ENCODE data around the gene PPP1R7.

Gene PPP1R7

DNA sequence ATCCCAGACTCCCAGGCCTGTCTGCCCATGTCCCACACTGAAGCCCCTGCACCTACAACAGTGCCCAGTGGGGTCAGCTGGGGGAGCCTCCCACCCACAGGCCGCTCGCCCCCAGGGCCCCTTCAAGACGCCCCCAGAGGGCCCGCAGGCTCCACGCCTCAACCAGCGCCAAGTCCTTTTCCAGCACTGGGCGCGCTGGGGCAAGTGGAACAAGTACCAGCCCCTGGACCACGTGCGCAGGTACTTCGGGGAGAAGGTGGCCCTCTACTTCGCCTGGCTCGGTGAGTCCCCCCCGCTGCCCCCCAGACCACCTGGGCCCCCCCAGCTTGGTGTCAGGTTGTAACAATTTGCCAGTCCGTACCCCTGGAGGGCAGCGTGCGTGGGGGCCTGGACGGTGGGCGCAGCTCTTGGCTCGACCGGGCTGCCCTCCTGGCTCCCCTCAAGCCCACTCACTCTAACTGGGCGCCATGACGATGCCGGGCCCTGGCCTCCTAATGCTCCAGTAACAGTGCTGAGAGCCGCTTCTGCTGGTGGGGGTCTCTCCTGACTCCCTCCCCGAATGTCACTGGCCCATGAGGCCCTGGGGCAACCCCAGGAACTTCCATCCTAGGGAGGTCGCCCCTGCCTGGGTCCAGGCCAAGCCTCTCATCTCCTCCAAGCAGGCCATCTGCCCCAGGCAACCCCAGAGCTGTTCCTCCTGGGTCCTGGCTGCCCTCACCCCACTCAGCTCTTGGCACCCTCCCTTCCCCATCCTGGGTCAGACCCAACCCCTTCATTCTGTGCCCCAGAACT, 53.1 kb downstream of the PPP1R7 start:
- in situ Hi-C loops (cut with HindIII; ENCODE audit: low pct_ligation_motif_present, low sequenced_read_pairs), result no loop called here

DNA sequence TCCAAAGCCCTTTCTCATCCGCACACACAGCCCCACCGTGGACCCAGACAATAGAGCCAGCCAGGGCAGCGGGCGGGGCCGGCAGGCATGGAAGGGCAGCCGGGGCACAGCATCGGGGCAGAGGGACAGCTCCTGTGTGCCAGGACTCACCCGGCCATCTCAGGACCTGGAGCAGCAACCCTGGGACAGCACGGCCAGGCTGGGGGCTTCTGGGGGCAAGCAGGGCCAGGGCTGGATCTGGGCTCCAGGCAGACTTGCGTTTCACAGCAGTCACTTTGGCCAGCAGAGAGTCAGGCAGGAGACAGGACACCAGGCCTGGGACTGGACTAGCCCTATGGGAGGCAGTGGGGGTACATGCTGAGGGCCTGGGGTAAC, 53.7 kb downstream of the PPP1R7 start:
- no peak for DNase-seq
- TF ChIP-seq, protein P1, sequence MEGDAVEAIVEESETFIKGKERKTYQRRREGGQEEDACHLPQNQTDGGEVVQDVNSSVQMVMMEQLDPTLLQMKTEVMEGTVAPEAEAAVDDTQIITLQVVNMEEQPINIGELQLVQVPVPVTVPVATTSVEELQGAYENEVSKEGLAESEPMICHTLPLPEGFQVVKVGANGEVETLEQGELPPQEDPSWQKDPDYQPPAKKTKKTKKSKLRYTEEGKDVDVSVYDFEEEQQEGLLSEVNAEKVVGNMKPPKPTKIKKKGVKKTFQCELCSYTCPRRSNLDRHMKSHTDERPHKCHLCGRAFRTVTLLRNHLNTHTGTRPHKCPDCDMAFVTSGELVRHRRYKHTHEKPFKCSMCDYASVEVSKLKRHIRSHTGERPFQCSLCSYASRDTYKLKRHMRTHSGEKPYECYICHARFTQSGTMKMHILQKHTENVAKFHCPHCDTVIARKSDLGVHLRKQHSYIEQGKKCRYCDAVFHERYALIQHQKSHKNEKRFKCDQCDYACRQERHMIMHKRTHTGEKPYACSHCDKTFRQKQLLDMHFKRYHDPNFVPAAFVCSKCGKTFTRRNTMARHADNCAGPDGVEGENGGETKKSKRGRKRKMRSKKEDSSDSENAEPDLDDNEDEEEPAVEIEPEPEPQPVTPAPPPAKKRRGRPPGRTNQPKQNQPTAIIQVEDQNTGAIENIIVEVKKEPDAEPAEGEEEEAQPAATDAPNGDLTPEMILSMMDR (IDR thresholded peaks at IDR 0.05; ENCODE audit: low read depth, low read length, missing control alignments), result no peak
- H3K4me3 ChIP-seq (ENCODE audit: low read depth, low read length), result no peak overlapping the region
- in situ Hi-C loops (cut with HindIII; ENCODE audit: low pct_ligation_motif_present, low sequenced_read_pairs), result no loop called here
- no peaks in the 10 kb centered on the region for H3K27me3 ChIP-seq (replicated peaks)
- H3K36me3 ChIP-seq (replicated peaks), result no peaks in the 10 kb centered on the region
- no peak overlapping the region for H3K27ac ChIP-seq

More for the DNA sequence above, 53.1 kb downstream of the PPP1R7 start:
- no peaks in the 10 kb centered on the region for H3K36me3 ChIP-seq (replicated peaks)
- no peak for DNase-seq
- no peak overlapping the region for H3K4me3 ChIP-seq (ENCODE audit: low read depth, low read length)
- TF ChIP-seq, protein P1 (IDR thresholded peaks at IDR 0.05; ENCODE audit: low read depth, low read length, missing control alignments), result no peak
- no peak overlapping the region for H3K27ac ChIP-seq
- no peaks in the 10 kb centered on the region for H3K27me3 ChIP-seq (replicated peaks)

DNA sequence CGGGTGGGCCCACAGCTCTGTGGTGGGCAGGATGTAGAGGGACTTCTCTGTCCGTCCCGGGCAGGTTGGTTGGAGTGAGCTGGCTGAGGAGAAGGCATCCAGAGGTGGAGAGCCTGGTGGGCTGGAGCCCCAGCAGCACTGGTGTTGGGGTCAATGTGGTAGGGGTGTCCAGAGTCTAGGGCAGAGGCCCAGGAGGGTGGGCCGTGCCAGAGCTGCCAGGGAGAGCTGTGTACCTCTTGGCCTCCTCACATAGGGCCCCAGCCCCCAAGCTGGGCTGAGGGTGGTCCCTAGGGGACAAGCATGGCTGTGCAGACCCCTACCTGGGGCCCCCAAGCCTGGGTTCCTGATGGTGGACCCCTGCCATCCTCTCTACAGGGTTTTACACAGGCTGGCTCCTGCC, 54.2 kb downstream of the PPP1R7 start:
- no peaks in the 10 kb centered on the region for H3K27me3 ChIP-seq (replicated peaks)
- in situ Hi-C loops (cut with HindIII; ENCODE audit: low pct_ligation_motif_present, low sequenced_read_pairs), result no loop called here
- no peak overlapping the region for H3K4me3 ChIP-seq (ENCODE audit: low read depth, low read length)
- H3K36me3 ChIP-seq (replicated peaks), result no peaks in the 10 kb centered on the region
- no peak overlapping the region for H3K27ac ChIP-seq
- TF ChIP-seq, protein P1 (IDR thresholded peaks at IDR 0.05; ENCODE audit: low read depth, low read length, missing control alignments), result no peak
- no peak for DNase-seq

DNA sequence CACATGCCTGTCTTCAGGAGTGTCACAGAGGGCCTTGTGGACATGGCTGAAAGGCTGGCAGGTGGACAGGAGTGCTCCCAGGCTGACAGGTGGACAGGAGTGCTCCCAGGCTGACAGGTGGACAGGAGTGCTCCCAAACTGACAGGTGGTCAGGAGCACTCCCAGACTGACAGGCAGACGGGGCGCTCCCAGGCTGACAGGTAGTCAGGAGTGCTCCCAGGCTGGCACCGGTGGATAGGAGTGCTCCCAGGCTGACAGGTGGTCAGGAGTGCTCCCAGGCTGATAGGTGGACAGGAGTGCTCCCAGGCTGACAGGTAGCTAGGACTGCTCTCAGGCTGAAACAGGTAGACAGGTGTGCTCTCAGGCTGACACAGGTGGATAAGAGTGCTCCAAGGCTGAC, 54.8 kb downstream of the PPP1R7 start:
- Histone ChIP-seq H3K27me3 (replicated peaks) (no peaks in the 10 kb centered on the region), H3K36me3 (replicated peaks) (no peaks in the 10 kb centered on the region), H3K4me3 (ENCODE audit: low read depth, low read length) (no peak overlapping the region), H3K27ac (no peak overlapping the region)
- TF ChIP-seq, protein P1 (IDR thresholded peaks at IDR 0.05; ENCODE audit: low read depth, low read length, missing control alignments), result no peak
- in situ Hi-C loops (cut with HindIII; ENCODE audit: low pct_ligation_motif_present, low sequenced_read_pairs), result no loop called here
- DNase-seq, result no peak

DNA sequence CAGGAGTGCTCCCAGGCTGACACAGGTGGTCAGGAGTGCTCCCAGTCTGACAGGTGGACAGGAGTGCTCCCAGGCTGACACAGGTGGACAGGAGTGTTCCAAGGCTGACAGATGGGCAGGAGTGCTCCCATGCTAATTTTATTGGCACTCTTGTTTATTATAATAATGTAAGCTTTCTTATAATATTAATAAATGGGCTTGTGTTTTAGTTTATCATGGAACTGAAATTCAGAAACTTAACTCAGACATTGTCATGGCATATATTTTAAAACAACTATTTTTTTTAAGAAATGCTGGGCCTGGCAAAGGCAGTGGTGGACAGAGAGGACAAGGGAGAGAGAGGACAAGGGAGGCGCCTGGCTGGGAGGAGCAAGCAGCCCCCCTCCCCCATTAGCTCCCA, 56.9 kb downstream of the PPP1R7 start:
- DNase-seq, result no peak
- Histone ChIP-seq H3K27ac (no peak overlapping the region), H3K4me3 (ENCODE audit: low read depth, low read length) (no peak overlapping the region), H3K36me3 (replicated peaks) (no peaks in the 10 kb centered on the region), H3K27me3 (replicated peaks) (no peaks in the 10 kb centered on the region)
- in situ Hi-C loops (cut with HindIII; ENCODE audit: low pct_ligation_motif_present, low sequenced_read_pairs), result no loop called here
- TF ChIP-seq, protein P1 (IDR thresholded peaks at IDR 0.05; ENCODE audit: low read depth, low read length, missing control alignments), result no peak

DNA sequence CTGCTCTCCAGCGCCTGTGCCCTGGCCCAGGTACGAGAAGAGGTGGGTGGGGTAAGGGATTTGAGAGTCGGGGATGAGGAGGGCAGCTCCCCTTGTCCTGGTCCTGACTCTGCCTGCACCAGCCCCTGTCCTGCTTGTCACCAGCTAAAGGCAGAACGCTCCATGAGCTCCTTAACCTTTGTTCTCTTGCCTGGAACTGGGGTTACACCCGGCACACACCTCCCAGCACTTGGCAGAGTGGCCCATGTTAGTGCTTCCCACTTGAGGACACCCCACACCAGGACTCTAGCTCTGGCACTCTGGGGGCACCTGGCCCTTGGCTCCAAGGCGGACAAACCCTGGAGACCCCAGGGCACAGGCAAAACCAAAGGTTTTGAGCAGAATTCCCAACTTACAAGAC, 57.4 kb downstream of the PPP1R7 start:
- Histone ChIP-seq H3K27ac (no peak overlapping the region), H3K4me3 (ENCODE audit: low read depth, low read length) (no peak overlapping the region), H3K36me3 (replicated peaks) (no peaks in the 10 kb centered on the region), H3K27me3 (replicated peaks) (no peaks in the 10 kb centered on the region)
- in situ Hi-C loops (cut with HindIII; ENCODE audit: low pct_ligation_motif_present, low sequenced_read_pairs), result no loop called here
- DNase-seq, result no peak
- TF ChIP-seq, protein P1 (IDR thresholded peaks at IDR 0.05; ENCODE audit: low read depth, low read length, missing control alignments), result no peak

Data from brain microvascular endothelial cell (primary cell).